ENCODE measurements around the gene RAB22A. TPM values are rescaled to one million over a fixed set of nuclear protein-coding genes. Genes with fewer than 3 reads are reported as not detected.
A peak's percentile ranks its signal among the peaks of the same experiment; 100 is the strongest.

The RAB22A gene
- total RNA-seq, 1 donor from 2014 or later, result 7.9 TPM

DNA sequence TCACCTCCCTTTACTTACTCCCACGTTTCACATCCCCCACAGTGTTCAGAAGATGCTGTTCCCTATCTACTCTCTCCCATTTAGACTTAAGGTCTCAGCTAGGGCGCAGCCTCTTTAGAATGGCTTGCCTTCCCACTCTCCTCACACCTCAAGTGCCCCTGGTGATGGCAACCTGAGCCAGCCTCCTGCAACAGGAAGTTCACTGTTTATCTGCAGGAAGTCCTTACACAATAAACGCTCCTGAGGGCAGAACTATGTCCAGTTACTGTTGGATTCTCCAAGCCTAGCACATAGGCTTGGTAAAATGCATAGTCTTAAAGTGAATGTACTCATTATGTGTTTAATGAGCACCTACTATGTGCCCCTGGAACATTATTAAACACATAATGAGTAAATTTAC, 21.9 kb upstream of the RAB22A start:
- Histone ChIP-seq H3K36me3 (no peaks in the 10 kb centered on the region), H3K27ac (no peak overlapping the region), H3K79me2 (ENCODE audit: low read depth) (peaks cover 35% of the 10 kb centered on the region), H3K9me3 (ENCODE audit: low read depth) (no peaks in the 10 kb centered on the region), H4K20me1 (ENCODE audit: low read depth) (peaks cover 5% of the 10 kb centered on the region), H3K4me3 (no peak overlapping the region), H3F3A (ENCODE audit: low read depth) (no peaks in the 10 kb centered on the region), H3K9ac (no peak overlapping the region), H3K4me1 (no peaks in the 10 kb centered on the region), H3K27me3 (no peaks in the 10 kb centered on the region), H2AFZ (replicated peaks) (no peak overlapping the region), H3K4me2 (no peak overlapping the region)
- Mint-ChIP-seq H3K4me1 (no peaks in the 10 kb centered on the region), H3K9me3 (no peaks in the 10 kb centered on the region), H3K27ac (no peak overlapping the region), H3K27me3 (ENCODE audit: insufficient read depth, low read depth) (peaks cover 4% of the 10 kb centered on the region), H3K4me3 (no peak overlapping the region), H3K36me3 (peaks cover 9% of the 10 kb centered on the region)
- TF ChIP-seq EZH2 (IDR thresholded peaks at IDR 0.05), result no peak
- TF ChIP-seq, protein P1, sequence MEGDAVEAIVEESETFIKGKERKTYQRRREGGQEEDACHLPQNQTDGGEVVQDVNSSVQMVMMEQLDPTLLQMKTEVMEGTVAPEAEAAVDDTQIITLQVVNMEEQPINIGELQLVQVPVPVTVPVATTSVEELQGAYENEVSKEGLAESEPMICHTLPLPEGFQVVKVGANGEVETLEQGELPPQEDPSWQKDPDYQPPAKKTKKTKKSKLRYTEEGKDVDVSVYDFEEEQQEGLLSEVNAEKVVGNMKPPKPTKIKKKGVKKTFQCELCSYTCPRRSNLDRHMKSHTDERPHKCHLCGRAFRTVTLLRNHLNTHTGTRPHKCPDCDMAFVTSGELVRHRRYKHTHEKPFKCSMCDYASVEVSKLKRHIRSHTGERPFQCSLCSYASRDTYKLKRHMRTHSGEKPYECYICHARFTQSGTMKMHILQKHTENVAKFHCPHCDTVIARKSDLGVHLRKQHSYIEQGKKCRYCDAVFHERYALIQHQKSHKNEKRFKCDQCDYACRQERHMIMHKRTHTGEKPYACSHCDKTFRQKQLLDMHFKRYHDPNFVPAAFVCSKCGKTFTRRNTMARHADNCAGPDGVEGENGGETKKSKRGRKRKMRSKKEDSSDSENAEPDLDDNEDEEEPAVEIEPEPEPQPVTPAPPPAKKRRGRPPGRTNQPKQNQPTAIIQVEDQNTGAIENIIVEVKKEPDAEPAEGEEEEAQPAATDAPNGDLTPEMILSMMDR (IDR thresholded peaks at IDR 0.05), result no peak
- no peak for TF ChIP-seq EZH2phosphoT487 (IDR thresholded peaks at IDR 0.05)
- DNase-seq (ENCODE audit: low spot score), result no peak

DNA sequence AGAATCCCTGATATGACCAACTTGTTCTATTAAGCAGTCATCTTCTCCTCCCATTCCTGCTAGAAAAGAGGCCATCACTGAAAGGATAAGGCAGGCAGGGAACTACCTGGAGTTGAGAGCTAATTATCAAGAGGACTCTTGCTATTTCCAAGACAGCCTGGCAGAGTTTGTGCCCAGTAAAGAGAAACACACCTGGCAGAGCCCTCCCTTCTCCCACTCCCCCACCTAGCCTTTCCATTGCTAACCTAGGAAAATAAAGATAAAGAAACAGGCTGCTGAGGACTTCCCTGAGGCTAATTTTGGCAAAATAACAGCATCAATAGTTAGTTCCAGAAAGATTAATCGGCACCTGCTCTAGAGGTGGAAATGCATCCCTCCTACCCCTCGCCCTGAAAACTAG, 20.4 kb upstream of the RAB22A start:
- Histone ChIP-seq H4K20me1 (ENCODE audit: low read depth) (peaks cover 12% of the 10 kb centered on the region), H3K4me3 (no peak overlapping the region), H3K4me2 (no peak overlapping the region), H3K9me3 (ENCODE audit: low read depth) (no peaks in the 10 kb centered on the region), H3F3A (ENCODE audit: low read depth) (peaks cover 7% of the 10 kb centered on the region), H3K9ac (no peak overlapping the region), H3K79me2 (ENCODE audit: low read depth) (peaks cover 50% of the 10 kb centered on the region), H3K27ac (no peak overlapping the region), H2AFZ (replicated peaks) (no peak overlapping the region), H3K4me1 (peaks cover 11% of the 10 kb centered on the region), H3K36me3 (no peaks in the 10 kb centered on the region), H3K27me3 (no peaks in the 10 kb centered on the region)
- TF ChIP-seq, protein P1 (IDR thresholded peaks at IDR 0.05), result no peak
- TF ChIP-seq EZH2phosphoT487 (IDR thresholded peaks at IDR 0.05) (no peak), EZH2 (IDR thresholded peaks at IDR 0.05) (no peak)
- DNase-seq (ENCODE audit: low spot score), result no peak
- no peak overlapping the region for H3K4me3 Mint-ChIP-seq
- peaks cover 7% of the 10 kb centered on the region for H3K4me1 Mint-ChIP-seq
- H3K36me3 Mint-ChIP-seq, result peaks cover 9% of the 10 kb centered on the region
- no peaks in the 10 kb centered on the region for H3K9me3 Mint-ChIP-seq
- H3K27me3 Mint-ChIP-seq (ENCODE audit: insufficient read depth, low read depth), result peaks cover 4% of the 10 kb centered on the region
- no peak overlapping the region for H3K27ac Mint-ChIP-seq

GRCh38 chr20:58293453-58293852, 16.1 kb upstream of the RAB22A start:
- Histone ChIP-seq H3K36me3 (no peaks in the 10 kb centered on the region), H3K9ac (no peak overlapping the region), H4K20me1 (ENCODE audit: low read depth) (peaks cover 32% of the 10 kb centered on the region), H3K27ac (no peak overlapping the region), H3K4me2 (no peak overlapping the region), H3F3A (ENCODE audit: low read depth) (peaks cover 19% of the 10 kb centered on the region), H3K9me3 (ENCODE audit: low read depth) (no peaks in the 10 kb centered on the region), H3K4me1 (peaks cover 15% of the 10 kb centered on the region), H2AFZ (replicated peaks) (no peak overlapping the region), H3K4me3 (no peak overlapping the region), H3K79me2 (ENCODE audit: low read depth) (peaks cover 54% of the 10 kb centered on the region), H3K27me3 (no peaks in the 10 kb centered on the region)
- Mint-ChIP-seq H3K36me3 (peaks cover 2% of the 10 kb centered on the region), H3K9me3 (no peaks in the 10 kb centered on the region), H3K4me3 (no peak overlapping the region), H3K27me3 (ENCODE audit: insufficient read depth, low read depth) (peaks cover 3% of the 10 kb centered on the region), H3K27ac (no peak overlapping the region), H3K4me1 (peaks cover 15% of the 10 kb centered on the region)
- TF ChIP-seq EZH2phosphoT487 (IDR thresholded peaks at IDR 0.05), result no peak
- TF ChIP-seq EZH2 (IDR thresholded peaks at IDR 0.05), result no peak
- TF ChIP-seq, protein P1 (IDR thresholded peaks at IDR 0.05), result no peak
- peak; percentile 70 for DNase-seq (ENCODE audit: low spot score)
